Effector memory CD4-positive, alpha-beta T cell (primary cell): ENCODE data around the gene DISC1.

ENCODE experiments used
- DNase-seq, 3 donors: peaks; one replicate each; pipeline ENCODE4 v3.0.0-alpha.2; 2020
- H3K27ac ChIP-seq: 2 replicates; pipeline ENCODE4 v1.7.0; 2013; ENCODE audit warnings: mild to moderate bottlenecking, low read length, moderate library complexity; ENCODE audit not compliant: insufficient read depth, poor library complexity, severe bottlenecking
- H3K27me3 ChIP-seq: replicated peaks from 2 replicates; pipeline ENCODE4 v1.7.0; 2013; ENCODE audit warnings: mild to moderate bottlenecking, low read length; ENCODE audit not compliant: insufficient read depth, control insufficient read depth, poor library complexity, severe bottlenecking
- H3K36me3 ChIP-seq: 2 replicates; pipeline ENCODE4 v1.7.0; 2013; ENCODE audit warnings: mild to moderate bottlenecking, low read length, moderate library complexity; ENCODE audit not compliant: control insufficient read depth, insufficient read depth
- H3K4me1 ChIP-seq: 2 replicates; pipeline ENCODE4 v1.7.0; 2013; ENCODE audit warnings: low read length, mild to moderate bottlenecking; ENCODE audit not compliant: control insufficient read depth, insufficient read depth, poor library complexity, severe bottlenecking
- H3K4me3 ChIP-seq: 2 replicates; pipeline ENCODE4 v1.7.0; 2013; ENCODE audit warnings: low read length, low read depth, mild to moderate bottlenecking; ENCODE audit not compliant: insufficient read depth, poor library complexity, severe bottlenecking
- H3K9me3 ChIP-seq: 2 replicates; pipeline ENCODE4 v1.7.0; 2013; ENCODE audit warnings: mild to moderate bottlenecking, low read length, moderate library complexity; ENCODE audit not compliant: control insufficient read depth

Gene DISC1

GRCh38 chr1:231836227-231836893, 209.8 kb downstream of the DISC1 start:
- Histone ChIP-seq H3K27ac (no peak overlapping the region), H3K4me3 (no peak overlapping the region), H3K27me3 (no peaks in the 10 kb centered on the region), H3K36me3 (no peaks in the 10 kb centered on the region), H3K9me3 (no peaks in the 10 kb centered on the region), H3K4me1 (no peaks in the 10 kb centered on the region)
- DNase-seq = no peak

- DNase-seq = no peak
- H3K27ac ChIP-seq = no peak overlapping the region
- H3K27me3 ChIP-seq = no peaks in the 10 kb centered on the region
- H3K4me1 ChIP-seq = no peaks in the 10 kb centered on the region
- H3K4me3 ChIP-seq = no peak overlapping the region
- no peaks in the 10 kb centered on the region for H3K9me3 ChIP-seq
- H3K36me3 ChIP-seq = no peaks in the 10 kb centered on the region
Measured at GRCh38 chr1:231838521-231838920, 211.9 kb downstream of the DISC1 start.

- Histone ChIP-seq H3K36me3 (no peaks in the 10 kb centered on the region), H3K4me3 (no peak overlapping the region), H3K9me3 (no peaks in the 10 kb centered on the region), H3K27me3 (no peaks in the 10 kb centered on the region), H3K4me1 (no peaks in the 10 kb centered on the region), H3K27ac (no peak overlapping the region)
- no peak for DNase-seq
Measured at GRCh38 chr1:231839999-231840398, 213.4 kb downstream of the DISC1 start.

DNA sequence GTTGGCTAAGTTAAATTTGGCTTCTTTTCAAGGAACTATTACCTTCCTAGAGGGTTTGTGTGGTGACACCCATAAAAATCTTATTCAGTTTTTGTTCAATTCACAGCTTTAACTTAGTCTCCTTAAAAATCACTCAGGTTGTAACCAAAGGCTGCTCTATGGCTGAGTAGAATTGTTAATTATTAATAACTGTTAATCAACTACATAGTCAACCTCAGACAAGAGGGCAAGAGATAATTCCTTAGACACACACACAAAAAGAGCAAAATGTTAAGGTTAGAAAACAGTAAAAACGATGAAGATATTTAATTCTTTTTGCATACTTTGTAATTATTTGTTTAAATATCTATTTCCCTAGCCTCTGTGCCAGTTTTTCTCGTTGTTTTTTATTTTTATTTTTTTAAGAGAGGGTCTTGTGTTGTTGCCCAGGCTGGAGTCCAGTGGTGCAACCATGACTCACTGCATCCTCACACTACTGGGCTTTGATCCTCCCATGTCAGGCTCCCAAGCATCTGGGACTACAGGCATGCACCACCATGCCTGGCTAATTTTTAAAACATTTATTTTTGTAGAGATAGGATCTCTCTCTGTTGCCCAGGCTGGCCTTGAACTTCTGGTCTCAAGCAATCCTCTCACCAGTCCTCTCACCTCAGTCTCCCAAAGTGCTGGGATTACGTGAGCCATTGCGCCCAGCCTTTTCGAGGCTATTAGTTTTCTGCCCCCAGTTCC, 215.2 kb downstream of the DISC1 start:
- Histone ChIP-seq H3K36me3 (no peaks in the 10 kb centered on the region), H3K9me3 (no peaks in the 10 kb centered on the region), H3K27me3 (no peaks in the 10 kb centered on the region), H3K4me3 (no peak overlapping the region), H3K4me1 (no peaks in the 10 kb centered on the region), H3K27ac (no peak overlapping the region)
- DNase-seq = no peak

- H3K36me3 ChIP-seq = no peaks in the 10 kb centered on the region
- no peaks in the 10 kb centered on the region for H3K9me3 ChIP-seq
- H3K4me1 ChIP-seq = no peaks in the 10 kb centered on the region
- no peak overlapping the region for H3K27ac ChIP-seq
- no peak overlapping the region for H3K4me3 ChIP-seq
- H3K27me3 ChIP-seq = no peaks in the 10 kb centered on the region
- DNase-seq = no peak
Measured at GRCh38 chr1:231842441-231842840, 215.9 kb downstream of the DISC1 start.

DNA sequence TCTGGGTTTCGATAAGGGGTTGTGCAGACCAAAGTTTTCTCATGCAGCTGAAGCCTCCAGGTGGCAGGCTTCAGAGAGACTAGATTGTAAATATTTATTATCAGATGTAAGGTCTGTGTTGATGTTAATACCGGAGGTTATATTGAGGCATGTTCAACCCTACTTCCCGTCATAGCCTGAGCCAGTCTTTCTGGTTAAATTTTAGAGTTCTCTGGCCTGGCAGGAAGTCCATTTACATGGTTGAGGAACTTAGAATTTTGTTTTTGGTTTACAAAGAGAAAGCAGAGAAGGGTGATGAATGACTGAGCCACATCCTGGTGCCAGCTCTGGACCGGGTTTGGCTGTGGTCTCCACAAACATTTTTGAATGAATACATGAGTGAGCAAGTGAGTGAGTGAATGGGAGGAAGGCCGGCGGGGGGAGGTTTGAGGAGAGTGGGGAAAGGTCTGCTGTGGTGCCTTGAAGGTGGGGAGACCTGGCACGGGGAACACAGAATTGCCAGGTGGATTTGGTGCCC, 218.5 kb downstream of the DISC1 start:
- Histone ChIP-seq H3K4me1 (no peaks in the 10 kb centered on the region), H3K27ac (no peak overlapping the region)

GRCh38 chr1:231847612-231848397, 221.2 kb downstream of the DISC1 start:
- Histone ChIP-seq H3K27ac (no peak overlapping the region), H3K4me3 (no peak overlapping the region), H3K27me3 (no peaks in the 10 kb centered on the region), H3K9me3 (no peaks in the 10 kb centered on the region), H3K4me1 (no peaks in the 10 kb centered on the region), H3K36me3 (no peaks in the 10 kb centered on the region)
- no peak for DNase-seq

More for the DNA sequence above, 218.5 kb downstream of the DISC1 start:
- no peak for DNase-seq
- no peaks in the 10 kb centered on the region for H3K27me3 ChIP-seq
- H3K9me3 ChIP-seq = no peaks in the 10 kb centered on the region
- H3K4me3 ChIP-seq = no peak overlapping the region
- no peaks in the 10 kb centered on the region for H3K36me3 ChIP-seq

DNA sequence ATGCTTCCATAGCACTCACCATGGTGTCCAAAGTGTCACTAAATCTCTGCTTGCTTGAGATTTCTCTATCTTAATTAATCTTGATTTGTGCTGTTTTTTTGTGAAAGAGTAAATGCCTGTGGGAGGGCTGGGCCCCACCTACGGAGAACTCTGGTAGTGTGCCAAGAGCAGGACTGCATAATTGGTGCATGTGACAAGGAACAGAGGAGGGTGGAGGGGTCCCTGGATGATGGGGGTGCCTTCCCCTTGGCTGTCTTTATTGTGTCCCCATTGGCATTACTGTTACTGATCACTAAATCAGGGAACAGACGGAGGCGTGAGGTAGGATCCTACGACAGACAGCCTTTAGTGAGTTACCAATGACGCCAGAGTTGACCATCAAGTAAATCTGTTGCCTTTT, 223.4 kb downstream of the DISC1 start:
- no peak for DNase-seq
- Histone ChIP-seq H3K9me3 (no peaks in the 10 kb centered on the region), H3K36me3 (no peaks in the 10 kb centered on the region), H3K27ac (no peak overlapping the region), H3K4me3 (no peak overlapping the region), H3K4me1 (no peaks in the 10 kb centered on the region), H3K27me3 (no peaks in the 10 kb centered on the region)

DNA sequence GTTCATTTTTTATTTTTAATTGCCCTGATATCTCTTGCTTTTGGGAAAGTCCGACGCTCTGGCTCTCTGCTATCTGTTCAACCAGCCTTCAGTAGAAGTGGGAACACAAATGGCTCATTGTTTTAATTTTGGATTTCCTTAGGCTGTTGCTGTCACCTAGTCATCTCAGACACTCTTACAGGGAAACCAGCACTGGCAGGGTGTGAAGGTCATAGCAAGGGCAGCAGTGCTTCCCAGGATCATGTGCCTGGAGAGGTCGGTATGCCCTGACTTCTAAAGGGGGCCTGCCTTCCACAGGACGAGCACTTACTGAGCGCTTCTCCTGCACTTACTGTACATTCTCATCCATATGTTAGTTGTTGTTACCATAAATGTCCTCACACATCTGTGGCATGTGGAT, 224.2 kb downstream of the DISC1 start:
- Histone ChIP-seq H3K9me3 (no peaks in the 10 kb centered on the region), H3K36me3 (no peaks in the 10 kb centered on the region), H3K27ac (no peak overlapping the region), H3K27me3 (no peaks in the 10 kb centered on the region), H3K4me1 (no peaks in the 10 kb centered on the region), H3K4me3 (no peak overlapping the region)
- DNase-seq = no peak
